Cardiac muscle cell (in vitro differentiated cells and primary cell): ENCODE results near the gene PGD. TPM values are rescaled to one million over a fixed set of nuclear protein-coding genes. Genes with fewer than 3 reads are reported as not detected.
A peak's percentile ranks its signal among the peaks of the same experiment; 100 is the strongest.

ENCODE experiments used
- DNase-seq, 2 donors: peaks; one replicate each; pipeline versions ENCODE4 v3.0.0 to v3.0.0-alpha.2; 2010 to 2017; ENCODE audit warnings: low read depth in 1 of 2, low spot score in 1 of 2
- H3K27ac ChIP-seq: fragments of 200-600 bp; sonication (generic); 2 replicates; pipeline ENCODE4 v1.5.1; 2016
- H3K27me3 ChIP-seq: fragments of 200-600 bp; sonication (generic); 2 replicates; pipeline ENCODE4 v1.6.0; 2016; ENCODE audit warnings: control low read depth
- H3K36me3 ChIP-seq: fragments of 200-600 bp; sonication (generic); 2 replicates; pipeline ENCODE4 v1.5.1; 2016; ENCODE audit warnings: control low read depth
- H3K4me1 ChIP-seq: fragments of 200-600 bp; sonication (generic); 2 replicates; pipeline ENCODE4 v1.8.1; 2017; ENCODE audit warnings: low read depth, mild to moderate bottlenecking, mixed run types
- H3K4me3 ChIP-seq: fragments of 200-600 bp; sonication (generic); 2 replicates; pipeline ENCODE4 v1.5.1; 2016; ENCODE audit warnings: mild to moderate bottlenecking
- H3K9me3 ChIP-seq: fragments of 200-600 bp; sonication (generic); 2 replicates; pipeline ENCODE4 v1.5.1; 2017; ENCODE audit warnings: low read depth, mild to moderate bottlenecking, control low read depth
- polyA plus RNA-seq: library from polyadenylated mRNA; unstranded; fragments of >200 nt; fragmentation: Nextera tagmentation; extraction: Ambion mirVana; gene quantifications from 2 replicates; pipeline ENCODE4 v1.2.1, GENCODE V29; 2016
- total RNA-seq: library from RNA; depleted of rRNA; stranded (reverse); fragments of >200 nt; gene quantifications from 2 replicates; pipeline ENCODE4 v1.2.3, GENCODE V29; 2016
- TF ChIP-seq, protein P1 (sequence below): IDR thresholded peaks from 2 replicates; pipeline ENCODE4 v1.5.1; 2012; ENCODE audit warnings: low read depth, mild to moderate bottlenecking, low read length

PGD gene
- total and polyA plus RNA-seq, 2 experiments from 2014 or later, result 201 to 214 TPM

DNA sequence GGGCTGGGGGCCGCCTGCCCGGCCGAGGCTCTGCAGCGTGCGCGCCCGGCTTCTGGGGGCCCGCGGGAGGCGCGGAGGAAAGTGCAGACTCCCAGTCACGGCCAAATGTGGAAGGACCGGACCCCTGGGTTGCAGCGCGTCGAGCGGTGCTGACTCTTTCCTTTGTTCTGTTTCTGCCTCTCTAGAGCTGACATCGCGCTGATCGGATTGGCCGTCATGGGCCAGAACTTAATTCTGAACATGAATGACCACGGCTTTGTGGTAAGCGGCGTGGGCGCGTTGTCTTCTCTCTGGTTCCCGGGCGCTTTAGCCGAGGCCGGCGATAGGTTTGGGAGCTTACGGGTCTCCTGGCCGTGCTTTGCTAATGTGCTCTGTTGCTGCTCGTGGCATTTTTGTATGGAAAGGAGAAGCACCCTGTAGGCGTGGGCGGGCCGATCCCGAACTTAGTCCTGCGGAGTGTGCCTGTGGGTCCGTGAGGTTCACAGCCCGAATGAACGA is 629 bp downstream of the PGD start:
- Histone ChIP-seq H3K36me3 (peaks cover 27% of the 10 kb centered on the region), H3K4me1 (peaks cover 9% of the 10 kb centered on the region), H3K27ac (peak overlapping the region; percentile 94), H3K4me3 (peak overlapping the region; percentile 65), H3K9me3 (no peaks in the 10 kb centered on the region), H3K27me3 (no peaks in the 10 kb centered on the region)
- TF ChIP-seq, protein P1, sequence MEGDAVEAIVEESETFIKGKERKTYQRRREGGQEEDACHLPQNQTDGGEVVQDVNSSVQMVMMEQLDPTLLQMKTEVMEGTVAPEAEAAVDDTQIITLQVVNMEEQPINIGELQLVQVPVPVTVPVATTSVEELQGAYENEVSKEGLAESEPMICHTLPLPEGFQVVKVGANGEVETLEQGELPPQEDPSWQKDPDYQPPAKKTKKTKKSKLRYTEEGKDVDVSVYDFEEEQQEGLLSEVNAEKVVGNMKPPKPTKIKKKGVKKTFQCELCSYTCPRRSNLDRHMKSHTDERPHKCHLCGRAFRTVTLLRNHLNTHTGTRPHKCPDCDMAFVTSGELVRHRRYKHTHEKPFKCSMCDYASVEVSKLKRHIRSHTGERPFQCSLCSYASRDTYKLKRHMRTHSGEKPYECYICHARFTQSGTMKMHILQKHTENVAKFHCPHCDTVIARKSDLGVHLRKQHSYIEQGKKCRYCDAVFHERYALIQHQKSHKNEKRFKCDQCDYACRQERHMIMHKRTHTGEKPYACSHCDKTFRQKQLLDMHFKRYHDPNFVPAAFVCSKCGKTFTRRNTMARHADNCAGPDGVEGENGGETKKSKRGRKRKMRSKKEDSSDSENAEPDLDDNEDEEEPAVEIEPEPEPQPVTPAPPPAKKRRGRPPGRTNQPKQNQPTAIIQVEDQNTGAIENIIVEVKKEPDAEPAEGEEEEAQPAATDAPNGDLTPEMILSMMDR, result no peak
- DNase-seq, result peak in 1 of 2 donors; percentile 54

DNA sequence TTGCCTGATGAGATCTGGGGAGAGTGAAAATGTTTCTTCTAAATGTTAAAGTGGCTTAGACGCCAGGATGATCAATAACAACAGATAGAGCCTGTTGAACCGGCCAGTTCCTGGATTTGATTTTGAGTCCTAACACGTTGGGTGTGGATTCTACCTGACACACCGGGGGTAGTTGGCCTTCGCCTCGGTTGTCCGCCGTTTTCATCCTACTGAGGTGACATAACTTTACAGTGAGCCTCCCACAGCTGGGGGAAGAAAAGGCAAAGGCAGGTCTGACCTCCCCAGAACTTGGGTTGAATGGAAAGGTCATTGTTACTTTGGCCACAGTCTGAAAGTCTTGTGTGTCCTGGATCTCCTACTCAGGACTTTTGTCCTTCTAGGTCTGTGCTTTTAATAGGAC is 1.1 kb downstream of the PGD start:
- peaks cover 9% of the 10 kb centered on the region for H3K4me1 ChIP-seq
- peaks cover 31% of the 10 kb centered on the region for H3K36me3 ChIP-seq
- TF ChIP-seq, protein P1, result no peak
- H3K9me3 ChIP-seq, result no peaks in the 10 kb centered on the region
- DNase-seq, result no peak
- H3K27me3 ChIP-seq, result no peaks in the 10 kb centered on the region
- peak overlapping the region; percentile 94 for H3K27ac ChIP-seq
- peak overlapping the region; percentile 65 for H3K4me3 ChIP-seq

DNA sequence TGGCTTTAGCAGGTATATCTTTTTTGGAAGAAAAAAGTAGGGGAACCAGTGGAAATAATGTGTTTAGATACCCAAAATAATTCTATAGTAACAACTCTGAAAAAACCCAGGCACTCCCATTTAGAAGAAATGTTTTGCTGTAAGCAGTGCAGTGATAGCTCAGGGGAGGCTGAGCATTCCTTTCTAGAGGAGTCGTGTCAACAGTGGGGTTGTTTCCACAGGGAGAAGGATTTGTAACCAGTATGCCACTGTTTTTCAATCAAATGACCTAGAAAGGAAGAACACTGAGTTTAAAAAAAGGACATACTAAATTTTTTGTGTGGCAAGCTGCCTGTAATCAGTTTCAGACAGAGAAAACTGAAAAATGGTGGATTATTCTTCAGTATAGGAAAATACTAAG is 2.4 kb downstream of the PGD start:
- Histone ChIP-seq H3K27ac (no peak overlapping the region), H3K4me3 (no peak overlapping the region), H3K9me3 (no peaks in the 10 kb centered on the region), H3K27me3 (no peaks in the 10 kb centered on the region), H3K4me1 (peaks cover 9% of the 10 kb centered on the region), H3K36me3 (peaks cover 44% of the 10 kb centered on the region)
- TF ChIP-seq, protein P1, result no peak
- DNase-seq, result peak in 1 of 2 donors; percentile 56

DNA sequence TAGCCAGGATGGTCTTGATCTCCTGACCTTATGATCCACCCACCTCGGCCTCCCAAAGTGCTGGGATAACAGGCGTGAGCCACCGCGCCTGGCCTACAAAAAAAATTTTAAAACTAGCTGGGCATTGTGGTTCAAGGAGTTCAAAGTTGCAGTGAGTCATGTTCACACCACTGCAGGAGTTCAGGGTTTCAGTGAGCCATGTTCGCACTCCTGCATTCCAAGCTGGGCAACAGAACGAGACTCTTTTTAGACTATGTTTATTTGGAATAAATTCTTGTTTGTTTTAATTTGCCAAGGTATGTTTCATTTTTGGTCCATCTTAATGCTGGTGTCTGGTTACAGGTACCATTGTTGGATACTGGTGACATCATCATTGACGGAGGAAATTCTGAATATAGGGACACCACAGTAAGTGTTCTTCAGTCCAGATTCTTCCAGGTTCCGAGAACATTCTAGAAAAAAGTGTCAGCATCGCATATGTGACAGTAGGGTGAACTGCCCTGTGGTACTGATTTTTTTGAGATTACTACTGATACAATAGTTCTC is 3.9 kb downstream of the PGD start:
- Histone ChIP-seq H3K4me3 (no peak overlapping the region), H3K27me3 (no peaks in the 10 kb centered on the region), H3K27ac (no peak overlapping the region), H3K9me3 (no peaks in the 10 kb centered on the region), H3K4me1 (peaks cover 9% of the 10 kb centered on the region), H3K36me3 (peaks cover 59% of the 10 kb centered on the region)
- DNase-seq, result no peak
- TF ChIP-seq, protein P1, result no peak

DNA sequence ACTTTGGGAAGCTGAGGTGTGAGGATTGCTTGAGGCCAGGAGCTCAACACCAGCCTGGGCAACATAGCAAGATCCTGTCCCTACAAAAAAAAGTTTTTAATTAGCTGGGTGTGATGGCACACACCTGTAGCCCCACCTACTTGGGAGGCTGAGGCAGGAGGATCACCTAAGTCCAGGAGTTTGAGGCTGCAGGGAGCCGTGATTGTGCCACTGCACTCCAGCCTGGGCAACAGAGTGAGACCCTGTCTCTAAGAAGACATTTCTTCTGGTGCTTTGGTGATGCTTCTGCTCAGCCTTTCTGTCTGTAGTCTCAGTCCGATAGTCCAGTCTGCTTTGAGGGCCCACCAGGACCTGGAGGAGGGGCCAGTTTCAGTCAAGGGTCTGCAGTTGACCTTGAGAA is 8.3 kb downstream of the PGD start:
- Histone ChIP-seq H3K4me3 (no peak overlapping the region), H3K27ac (no peak overlapping the region), H3K27me3 (no peaks in the 10 kb centered on the region), H3K4me1 (no peaks in the 10 kb centered on the region), H3K9me3 (no peaks in the 10 kb centered on the region), H3K36me3 (peaks cover 89% of the 10 kb centered on the region)
- DNase-seq, result no peak
- TF ChIP-seq, protein P1, result no peak
